Peyer's patch (tissue), 4 donors: ENCODE data around the gene PNPLA1. TPM values are rescaled to one million over a fixed set of nuclear protein-coding genes. Genes with fewer than 3 reads are reported as not detected.

Experiments
- DNase-seq, 3 donors: peaks; one replicate each; pipeline ENCODE4 v3.0.0-alpha.2; 2017 to 2019
- H3K27ac ChIP-seq, 4 donors: fragments of 200-600 bp; sonication (generic); one replicate each; pipeline ENCODE4 v1.5.1; 2016 to 2019
- H3K27me3 ChIP-seq, 2 donors: fragments of 200-600 bp; sonication (generic); one replicate each; pipeline ENCODE4 v1.5.1; 2019
- H3K36me3 ChIP-seq, 3 donors: fragments of 200-600 bp; sonication (generic); one replicate each; pipeline ENCODE4 v1.5.1; 2016 to 2019
- H3K4me1 ChIP-seq, 4 donors: fragments of 200-600 bp; sonication (generic); one replicate each; pipeline ENCODE4 v1.5.1; 2016 to 2019
- H3K4me3 ChIP-seq, 4 donors: fragments of 200-600 bp; sonication (generic); 1 replicate in 3 of 4; 2 replicates in 1 of 4; pipeline ENCODE4 v1.5.1; 2016 to 2019; ENCODE audit warnings: mild to moderate bottlenecking in 1 of 4
- H3K9me3 ChIP-seq, 4 donors: fragments of 200-600 bp; sonication (generic); one replicate each; pipeline ENCODE4 v1.5.1; 2016 to 2019; ENCODE audit warnings: mild to moderate bottlenecking in 1 of 4
- POLR2A ChIP-seq, 2 donors: fragments of 450-650 bp; IDR thresholded peaks; one replicate each; pipeline ENCODE4 v1.5.1; 2017; ENCODE audit warnings: antibody characterized with exemption in 2 of 2, mild to moderate bottlenecking in 2 of 2, moderate library complexity in 2 of 2
- total RNA-seq, 4 donors: library from RNA; depleted of rRNA; stranded (reverse); fragments of >200 nt; gene quantifications; one replicate each; pipeline ENCODE4 v1.1.0, GENCODE V29; 2016
- TF ChIP-seq, protein P1 (sequence below), 6 experiments: fragments of 450-650 bp in 4 of 6; fragments of 200-600 bp in 2 of 6; sonication (generic) in 1 of 6; IDR thresholded peaks; one replicate each; pipeline ENCODE4 v1.5.1; 2017 to 2019; ENCODE audit warnings: antibody characterized with exemption in 6 of 6, mild to moderate bottlenecking in 3 of 6, moderate library complexity in 1 of 6

Gene PNPLA1
- total RNA-seq, 4 donors from 2014 or later, result 1.3 to 4.0 (median 3.0) TPM; not detected in 1

DNA sequence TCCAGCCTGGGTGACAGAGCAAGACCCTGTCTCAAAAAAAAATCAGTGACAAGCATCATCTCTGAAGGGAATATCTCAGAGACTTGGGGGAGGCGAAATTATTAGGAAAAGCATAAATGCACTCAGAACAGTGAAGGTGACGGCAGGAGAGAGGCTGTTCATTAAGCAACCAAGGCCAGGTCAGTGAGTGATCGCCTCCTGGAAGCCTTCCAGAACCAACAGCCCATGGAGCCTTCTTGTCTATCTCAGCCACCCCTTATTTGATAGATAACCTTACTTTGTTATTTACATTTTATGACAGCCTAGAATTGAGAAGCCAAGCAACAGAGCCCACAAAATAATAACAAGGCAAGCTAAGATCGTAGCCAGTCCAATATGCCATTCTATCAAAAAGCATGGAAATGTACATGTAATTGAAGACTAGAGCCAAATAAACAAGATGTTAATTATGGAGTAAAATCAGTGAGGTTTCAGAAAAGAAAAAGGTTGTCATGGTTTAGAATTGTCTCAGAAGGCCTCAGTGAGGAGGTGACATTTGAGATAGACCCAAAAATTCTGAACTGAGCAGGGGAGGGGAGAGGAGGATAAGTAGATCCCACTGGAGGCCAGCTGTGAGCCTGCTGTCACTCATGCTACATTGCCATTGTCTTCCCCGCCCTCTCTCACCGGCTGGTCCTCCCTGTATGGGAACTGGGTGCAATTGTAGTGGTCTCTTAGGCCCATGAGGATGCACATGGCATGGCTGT lies 49.0 kb downstream of the PNPLA1 start:
- DNase-seq, result peak in 1 of 3 donors; percentile 51
- Histone ChIP-seq H3K27ac (peak overlapping the region in 2 of 4 donors; percentile 62 to 75), H3K9me3 (no peaks in the 10 kb centered on the region), H3K36me3 (peaks cover 0 to 25% (median 0%) of the 10 kb centered on the region in 3 donors), H3K4me3 (no peak overlapping the region), H3K27me3 (no peaks in the 10 kb centered on the region), H3K4me1 (peaks cover 0 to 5% (median 0%) of the 10 kb centered on the region in 4 donors)
- TF ChIP-seq POLR2A (IDR thresholded peaks at IDR 0.05), result no peak
- TF ChIP-seq, protein P1, sequence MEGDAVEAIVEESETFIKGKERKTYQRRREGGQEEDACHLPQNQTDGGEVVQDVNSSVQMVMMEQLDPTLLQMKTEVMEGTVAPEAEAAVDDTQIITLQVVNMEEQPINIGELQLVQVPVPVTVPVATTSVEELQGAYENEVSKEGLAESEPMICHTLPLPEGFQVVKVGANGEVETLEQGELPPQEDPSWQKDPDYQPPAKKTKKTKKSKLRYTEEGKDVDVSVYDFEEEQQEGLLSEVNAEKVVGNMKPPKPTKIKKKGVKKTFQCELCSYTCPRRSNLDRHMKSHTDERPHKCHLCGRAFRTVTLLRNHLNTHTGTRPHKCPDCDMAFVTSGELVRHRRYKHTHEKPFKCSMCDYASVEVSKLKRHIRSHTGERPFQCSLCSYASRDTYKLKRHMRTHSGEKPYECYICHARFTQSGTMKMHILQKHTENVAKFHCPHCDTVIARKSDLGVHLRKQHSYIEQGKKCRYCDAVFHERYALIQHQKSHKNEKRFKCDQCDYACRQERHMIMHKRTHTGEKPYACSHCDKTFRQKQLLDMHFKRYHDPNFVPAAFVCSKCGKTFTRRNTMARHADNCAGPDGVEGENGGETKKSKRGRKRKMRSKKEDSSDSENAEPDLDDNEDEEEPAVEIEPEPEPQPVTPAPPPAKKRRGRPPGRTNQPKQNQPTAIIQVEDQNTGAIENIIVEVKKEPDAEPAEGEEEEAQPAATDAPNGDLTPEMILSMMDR (IDR thresholded peaks at IDR 0.05), result no peak

DNA sequence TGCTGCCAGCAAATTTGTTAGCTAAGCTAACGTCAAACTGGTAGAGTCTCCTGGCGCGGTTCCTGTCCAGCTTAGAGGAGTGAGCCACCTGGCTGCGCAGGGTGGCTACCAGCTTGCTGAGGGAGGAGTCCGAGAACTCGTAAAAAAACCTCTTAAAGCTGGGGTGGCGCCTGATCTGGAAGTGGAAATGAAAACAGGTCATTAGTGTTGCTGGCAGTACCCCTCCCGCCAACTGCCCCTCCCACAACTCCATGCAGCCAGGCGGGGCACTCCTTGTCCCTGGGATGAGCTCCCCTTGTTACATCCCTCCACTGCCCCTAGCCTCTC lies 49.5 kb downstream of the PNPLA1 start:
- Histone ChIP-seq H3K4me1 (peaks cover 0 to 5% (median 0%) of the 10 kb centered on the region in 4 donors), H3K36me3 (peaks cover 0 to 30% (median 0%) of the 10 kb centered on the region in 3 donors), H3K4me3 (no peak overlapping the region), H3K27ac (peak overlapping the region in 2 of 4 donors; percentile 62 to 75), H3K9me3 (no peaks in the 10 kb centered on the region), H3K27me3 (no peaks in the 10 kb centered on the region)
- TF ChIP-seq, protein P1 (IDR thresholded peaks at IDR 0.05), result peak in 2 of 6 experiments; percentile 26 to 46
- no peak for TF ChIP-seq POLR2A (IDR thresholded peaks at IDR 0.05)
- peak in 2 of 3 donors; percentile 62 to 78 for DNase-seq

DNA sequence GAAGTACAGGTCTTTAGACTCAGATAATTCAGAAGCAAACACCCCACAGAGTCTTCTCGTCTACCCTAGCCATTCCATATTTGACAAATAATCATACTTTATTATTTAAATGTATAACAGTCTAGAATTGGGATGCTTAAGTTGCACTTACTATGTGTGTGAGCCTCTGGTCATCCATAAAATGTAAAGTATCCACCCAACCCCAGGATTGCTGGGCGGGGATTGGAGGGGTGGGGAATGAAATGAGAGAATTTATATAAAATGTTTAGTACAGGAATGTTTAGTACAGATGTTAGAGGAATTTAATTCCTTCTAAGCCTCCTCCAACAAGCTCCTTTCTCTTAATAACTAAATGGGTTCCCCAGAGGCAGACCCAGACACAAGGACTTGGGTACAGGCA lies 50.0 kb downstream of the PNPLA1 start:
- H3K4me3 ChIP-seq, result no peak overlapping the region
- H3K4me1 ChIP-seq, result peaks cover 0 to 5% (median 0%) of the 10 kb centered on the region in 4 donors
- TF ChIP-seq, protein P1 (IDR thresholded peaks at IDR 0.05), result no peak
- no peak for TF ChIP-seq POLR2A (IDR thresholded peaks at IDR 0.05)
- H3K9me3 ChIP-seq, result no peaks in the 10 kb centered on the region
- peaks cover 0 to 32% (median 0%) of the 10 kb centered on the region in 3 donors for H3K36me3 ChIP-seq
- no peaks in the 10 kb centered on the region for H3K27me3 ChIP-seq
- no peak for DNase-seq
- peak overlapping the region in 2 of 4 donors; percentile 62 to 75 for H3K27ac ChIP-seq

DNA sequence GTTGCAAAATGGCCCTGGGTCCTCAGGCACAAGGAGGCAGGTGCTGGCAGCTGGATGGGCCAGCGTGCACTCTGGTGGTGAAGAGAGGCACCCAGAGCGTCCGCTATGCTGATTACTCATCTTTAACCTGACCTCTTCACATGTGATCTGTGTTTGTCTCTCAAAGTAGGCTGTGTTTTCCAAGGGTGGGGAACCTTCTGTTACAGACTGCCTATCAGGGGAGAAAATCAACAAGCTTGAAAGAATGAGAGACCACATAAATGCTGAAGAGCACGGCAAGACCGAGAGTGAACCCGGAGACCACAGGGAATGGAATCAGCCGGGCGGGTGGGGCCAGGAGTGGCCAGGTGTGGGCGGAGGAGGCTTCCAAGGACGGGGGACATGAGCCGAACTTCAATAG lies 50.6 kb downstream of the PNPLA1 start:
- H3K9me3 ChIP-seq, result no peaks in the 10 kb centered on the region
- no peak for TF ChIP-seq POLR2A (IDR thresholded peaks at IDR 0.05)
- TF ChIP-seq, protein P1 (IDR thresholded peaks at IDR 0.05), result peak in 2 of 6 experiments; percentile 19 to 29
- no peak overlapping the region for H3K4me3 ChIP-seq
- DNase-seq, result no peak
- peak overlapping the region in 1 of 4 donors; percentile 44 for H3K27ac ChIP-seq
- peaks cover 0 to 5% (median 0%) of the 10 kb centered on the region in 4 donors for H3K4me1 ChIP-seq
- H3K36me3 ChIP-seq, result peaks cover 0 to 36% (median 0%) of the 10 kb centered on the region in 3 donors
- no peaks in the 10 kb centered on the region for H3K27me3 ChIP-seq

DNA sequence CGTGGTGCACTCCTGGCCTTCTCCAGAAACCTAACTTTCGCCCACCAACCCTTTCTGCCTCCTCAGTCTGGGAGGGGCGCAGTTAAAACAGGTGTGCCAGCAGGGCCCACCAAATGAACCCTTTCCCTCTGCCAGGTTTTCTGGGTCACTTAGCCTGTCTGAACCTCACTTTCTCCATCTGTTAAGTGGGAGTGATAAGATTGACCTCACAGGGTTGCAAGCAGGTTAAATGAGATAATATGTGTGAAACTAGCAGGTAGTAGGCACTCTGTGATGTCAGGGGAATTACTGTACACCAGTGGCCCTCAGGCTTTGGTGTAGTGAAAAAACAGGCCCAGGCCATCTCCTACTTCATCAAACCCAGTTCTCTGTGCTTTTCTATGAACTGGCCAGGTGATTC lies 52.7 kb downstream of the PNPLA1 start:
- peaks cover 0 to 5% (median 0%) of the 10 kb centered on the region in 4 donors for H3K4me1 ChIP-seq
- no peak overlapping the region for H3K4me3 ChIP-seq
- H3K27me3 ChIP-seq, result no peaks in the 10 kb centered on the region
- no peak overlapping the region for H3K27ac ChIP-seq
- H3K36me3 ChIP-seq, result peaks cover 0 to 35% (median 0%) of the 10 kb centered on the region in 3 donors
- TF ChIP-seq POLR2A (IDR thresholded peaks at IDR 0.05), result no peak
- TF ChIP-seq, protein P1 (IDR thresholded peaks at IDR 0.05), result no peak
- H3K9me3 ChIP-seq, result no peaks in the 10 kb centered on the region
- no peak for DNase-seq
